RWPE1 (cell line): ENCODE measurements around the gene AMH.

Source experiments
- CTCF ChIA-PET: fragments of 350-600 bp; sonication (Branson Sonifier 250); formaldehyde crosslinking; extraction: SDS; loops from one replicate; lab custom pipeline; 2021; lab: Yijun Ruan, JAX
- POLR2A ChIA-PET: fragments of 400-600 bp; formaldehyde crosslinking; extraction: SDS; loops from one replicate; lab custom pipeline; 2020; ENCODE audit warnings: antibody characterized with exemption; ENCODE audit not compliant: low non-redundant PET; lab: Yijun Ruan, JAX
- DNase-seq: peaks from one replicate; pipeline ENCODE4 v3.0.0; 2012; ENCODE audit warnings: low spot score
- H3K27ac ChIP-seq: fragments of 450-650 bp; 2 replicates; pipeline ENCODE4 v1.5.1; 2017
- CTCF ChIP-seq: fragments of 450-650 bp; conservative IDR thresholded peaks from 2 replicates; pipeline ENCODE4 v1.5.1; 2017; ENCODE audit warnings: low read depth, mild to moderate bottlenecking

Gene AMH

GRCh38 chr19:2233601-2234280 lies 15.4 kb upstream of the AMH start:
- H3K27ac ChIP-seq = peak overlapping the region; percentile 95
- ChIA-PET CTCF (interaction anchor here (1.2 kb wide), 1 partner anchor 80 kb away, joined by 3 read pairs; no protein-coding TSS in a partner anchor), POLR2A (no interaction called here)
- TF ChIP-seq CTCF = no peak
- DNase-seq = no peak

GRCh38 chr19:2234996-2235380 lies 14.1 kb upstream of the AMH start:
- DNase-seq = no peak
- TF ChIP-seq CTCF = no peak
- CTCF ChIA-PET = interaction anchor here (0.7 to 1.8 kb wide), 2 partner anchors 9 to 399 kb away, joined by 3 to 8 read pairs; no protein-coding TSS in a partner anchor
- POLR2A ChIA-PET = no interaction called here
- H3K27ac ChIP-seq = peak overlapping the region; percentile 95

- TF ChIP-seq CTCF = no peak
- POLR2A ChIA-PET = no interaction called here
- CTCF ChIA-PET = interaction anchor here (0.6 to 1.8 kb wide), 6 partner anchors 9 to 398 kb away, joined by 3 to 8 read pairs (median 3); no protein-coding TSS in a partner anchor
- peak overlapping the region; percentile 95 for H3K27ac ChIP-seq
- no peak for DNase-seq
Measured at GRCh38 chr19:2235381-2236063, 13.6 kb upstream of the AMH start.

- peak overlapping the region; percentile 95 for H3K27ac ChIP-seq
- ChIA-PET POLR2A (no interaction called here), CTCF (interaction anchor here (0.6 to 1.8 kb wide), 6 partner anchors 10 to 159 kb away, joined by 3 to 8 read pairs (median 3); no protein-coding TSS in a partner anchor)
- DNase-seq = no peak
- TF ChIP-seq CTCF = no peak
Measured at GRCh38 chr19:2236064-2236313, 13.1 kb upstream of the AMH start.

- peak within 1 kb of the TSS; percentile 95 for H3K27ac ChIP-seq
- POLR2A ChIA-PET = no interaction called here
- CTCF ChIA-PET = interaction anchor here (0.6 to 1.8 kb wide), 7 partner anchors 10 to 159 kb away, joined by 3 to 8 read pairs (median 3); no protein-coding TSS in a partner anchor
- DNase-seq = peak; percentile 98
- TF ChIP-seq CTCF = peak; percentile 99
Measured at GRCh38 chr19:2236314-2237050, 12.6 kb upstream of the AMH start, which contains the start of the genes PLEKHJ1 and SF3A2. Gene PLEKHJ1, minus strand, starts transcription at chr19:2236329. Its CDS starts 81 bp downstream, at chr19:2236248. Gene SF3A2, plus strand, starts transcription at chr19:2236824. Its CDS starts 6,595 bp downstream, at chr19:2243419.
